GM21390 (cell line): ENCODE results near the gene PHAF1.

Experiments used
- ATAC-seq: cut with Tn5 transposase; IDR thresholded peaks from one replicate; pipeline ENCODE4 v1.9.1; 2021; ENCODE audit not compliant: unreplicated experiment

Gene PHAF1

DNA sequence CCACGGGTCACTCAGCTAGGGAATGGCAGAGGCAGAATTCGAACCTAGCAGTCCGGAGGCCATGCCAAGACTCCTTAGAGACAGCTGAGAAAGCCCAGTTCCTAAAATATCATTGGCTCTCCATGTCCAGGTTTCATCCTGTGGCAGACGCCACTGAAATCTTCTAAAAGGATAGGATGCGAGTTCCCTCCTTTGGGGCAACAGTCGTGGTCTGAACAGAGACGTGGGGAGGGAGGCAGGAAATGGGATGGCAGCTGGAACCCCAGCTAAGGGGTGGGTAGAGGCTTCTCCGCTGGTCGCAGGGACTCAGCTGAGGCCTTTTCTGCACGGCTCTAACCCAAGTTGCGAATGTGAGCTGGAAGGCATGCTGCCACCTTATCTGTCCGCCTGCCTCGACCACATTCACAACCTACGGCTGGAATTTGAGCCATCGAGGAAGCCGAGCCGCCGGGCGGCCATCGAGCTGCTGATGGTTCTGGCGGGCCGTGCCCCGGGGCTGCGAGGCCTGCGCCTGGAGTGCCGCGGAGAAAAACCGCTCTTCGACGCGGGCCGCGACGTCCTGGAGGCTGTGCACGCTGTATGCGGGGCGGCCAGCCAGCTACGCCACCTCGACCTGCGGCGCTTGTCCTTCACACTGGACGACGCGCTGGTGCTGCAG lies 52.9 kb downstream of the PHAF1 start:
- no peak for ATAC-seq

DNA sequence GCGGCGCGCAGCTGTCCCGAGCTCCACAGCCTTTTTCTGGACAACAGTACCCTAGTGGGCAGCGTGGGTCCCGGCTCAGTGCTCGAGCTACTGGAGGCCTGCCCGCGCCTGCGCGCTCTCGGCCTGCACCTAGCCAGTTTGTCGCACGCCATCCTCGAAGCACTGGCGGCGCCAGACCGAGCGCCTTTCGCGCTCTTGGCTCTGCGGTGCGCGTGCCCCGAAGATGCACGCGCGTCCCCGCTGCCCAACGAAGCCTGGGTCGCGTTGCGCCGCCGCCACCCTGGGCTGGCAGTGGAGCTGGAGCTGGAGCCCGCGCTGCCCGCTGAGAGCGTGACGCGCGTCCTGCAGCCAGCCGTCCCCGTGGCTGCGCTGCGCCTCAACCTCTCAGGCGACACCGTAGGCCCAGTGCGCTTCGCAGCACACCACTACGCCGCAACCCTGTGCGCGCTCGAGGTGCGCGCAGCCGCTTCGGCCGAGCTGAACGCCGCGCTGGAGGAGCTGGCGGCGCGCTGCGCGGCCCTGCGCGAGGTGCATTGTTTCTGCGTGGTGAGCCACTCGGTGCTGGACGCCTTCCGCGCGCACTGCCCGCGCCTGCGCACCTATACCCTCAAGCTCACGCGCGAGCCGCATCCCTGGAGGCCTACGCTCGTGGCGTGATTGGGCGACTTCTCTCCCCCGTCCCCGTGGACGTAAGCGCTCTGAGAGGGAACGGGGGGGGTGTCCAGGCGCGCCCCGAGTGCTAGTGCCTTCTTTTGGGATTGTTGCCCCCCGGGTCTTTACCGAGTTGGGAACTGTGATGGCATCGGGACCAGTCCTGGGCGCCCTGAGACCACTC lies 53.6 kb downstream of the PHAF1 start:
- ATAC-seq = no peak

DNA sequence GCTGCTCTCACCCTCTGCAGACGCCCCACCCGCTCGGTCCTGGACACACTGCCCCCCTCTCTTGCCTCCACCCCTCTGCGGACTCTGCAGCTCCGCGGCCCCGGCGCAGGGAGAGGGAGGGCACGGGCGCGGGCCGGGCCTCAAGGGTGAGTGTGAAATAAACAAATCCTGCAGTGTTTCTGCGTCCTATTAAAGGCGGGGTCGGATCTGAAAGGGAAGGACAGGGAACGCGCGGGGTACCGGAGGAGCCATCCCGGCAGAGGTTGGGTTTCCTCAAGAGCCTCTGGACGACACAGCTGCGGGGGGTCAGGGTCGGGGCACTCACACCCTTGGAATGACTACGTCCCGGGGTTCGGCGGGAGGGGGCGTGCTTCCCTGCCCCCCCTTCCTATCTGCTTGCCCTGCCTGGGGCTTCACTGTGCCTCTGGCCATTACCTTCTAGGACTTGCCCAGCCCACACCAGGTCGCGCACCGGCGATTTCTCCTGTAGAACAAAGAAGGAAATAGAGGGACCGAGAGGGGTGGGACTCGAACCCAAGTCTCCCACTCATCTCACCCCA lies 54.3 kb downstream of the PHAF1 start:
- no peak for ATAC-seq

DNA sequence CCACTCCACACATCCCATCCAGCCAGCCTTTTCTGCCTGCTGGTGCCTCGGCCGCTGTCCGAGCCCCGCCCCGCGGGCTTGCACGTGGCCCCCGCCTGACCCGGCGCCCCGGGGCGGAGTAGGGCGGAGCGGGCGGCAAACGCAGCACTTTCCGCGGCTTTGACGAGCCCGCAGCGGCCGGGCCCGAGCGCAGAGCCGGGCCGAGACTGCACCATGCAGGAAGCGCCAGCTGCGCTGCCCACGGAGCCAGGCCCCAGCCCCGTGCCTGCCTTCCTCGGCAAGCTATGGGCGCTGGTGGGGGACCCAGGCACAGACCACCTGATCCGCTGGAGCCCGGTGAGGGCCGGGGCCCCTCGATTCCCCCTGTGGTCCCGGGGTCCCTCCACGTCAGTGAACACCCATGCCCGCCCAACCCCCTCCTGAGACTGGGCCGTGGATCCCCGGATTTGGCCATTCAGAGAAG lies 54.9 kb downstream of the PHAF1 start, which contains the start of gene HSF4:
Gene HSF4 (plus strand): TSS at position 147 of the 463 bp plus-strand sequence. CDS start 67 bp downstream, at position 214.
- no peak for ATAC-seq

DNA sequence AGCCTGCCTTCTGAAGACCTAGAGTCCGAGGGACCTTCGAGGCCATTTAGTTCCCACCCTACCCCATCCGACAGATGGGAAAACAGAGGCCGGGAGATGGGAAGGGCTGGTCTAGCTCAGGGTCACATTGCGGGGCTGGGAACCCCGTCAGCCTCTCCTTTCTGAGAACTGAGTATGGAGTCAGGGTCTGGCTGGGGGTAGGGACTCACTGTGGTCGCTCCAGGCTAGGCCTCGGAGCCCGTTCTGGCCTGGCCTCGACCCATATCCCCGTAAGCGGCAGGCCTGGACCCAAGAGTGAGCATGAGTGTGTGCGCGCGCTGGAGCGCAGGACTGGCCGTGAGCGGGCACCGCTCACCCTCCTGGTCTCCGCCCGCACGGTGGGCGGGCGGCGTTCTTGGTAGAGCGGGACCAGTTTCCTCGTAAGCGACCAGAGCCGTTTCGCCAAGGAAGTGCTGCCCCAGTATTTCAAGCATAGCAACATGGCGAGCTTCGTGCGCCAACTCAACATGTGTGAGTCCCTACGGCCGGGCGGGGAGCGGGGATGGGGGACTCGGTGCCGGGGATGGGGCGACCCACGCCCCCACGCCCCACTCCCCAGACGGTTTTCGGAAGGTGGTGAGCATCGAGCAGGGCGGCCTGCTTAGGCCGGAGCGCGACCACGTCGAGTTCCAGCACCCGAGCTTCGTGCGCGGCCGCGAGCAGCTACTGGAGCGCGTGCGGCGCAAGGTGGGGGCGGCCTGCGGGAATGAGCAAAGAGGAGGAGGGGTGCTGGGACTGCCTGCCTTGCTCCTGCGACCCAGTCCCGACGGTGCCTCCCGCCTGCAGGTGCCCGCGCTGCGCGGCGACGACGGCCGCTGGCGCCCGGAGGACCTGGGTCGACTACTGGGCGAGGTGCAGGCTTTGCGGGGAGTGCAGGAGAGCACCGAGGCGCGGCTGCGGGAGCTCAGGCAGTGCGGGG lies 55.7 kb downstream of the PHAF1 start:
- ATAC-seq = no peak

DNA sequence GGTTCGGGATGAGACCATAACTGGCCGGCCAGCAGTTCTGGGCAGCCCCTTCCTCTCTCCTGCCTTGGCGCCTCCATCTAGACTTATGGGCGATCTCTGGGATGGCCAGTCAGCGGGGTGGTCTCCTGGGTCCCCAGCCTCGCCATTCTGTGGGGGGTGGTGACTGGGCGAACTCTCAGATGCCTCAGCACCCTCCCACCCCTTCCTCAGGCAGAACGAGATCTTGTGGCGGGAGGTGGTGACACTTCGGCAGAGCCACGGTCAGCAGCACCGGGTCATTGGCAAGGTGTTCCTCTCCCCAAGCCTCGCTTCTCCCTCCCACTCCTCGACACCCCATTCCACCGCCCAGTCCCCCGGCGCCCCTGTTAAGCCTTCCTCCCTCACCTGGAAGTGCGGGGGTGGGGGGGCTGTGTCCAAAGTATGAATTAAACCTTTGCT lies 56.4 kb downstream of the PHAF1 start:
- no peak for ATAC-seq

DNA sequence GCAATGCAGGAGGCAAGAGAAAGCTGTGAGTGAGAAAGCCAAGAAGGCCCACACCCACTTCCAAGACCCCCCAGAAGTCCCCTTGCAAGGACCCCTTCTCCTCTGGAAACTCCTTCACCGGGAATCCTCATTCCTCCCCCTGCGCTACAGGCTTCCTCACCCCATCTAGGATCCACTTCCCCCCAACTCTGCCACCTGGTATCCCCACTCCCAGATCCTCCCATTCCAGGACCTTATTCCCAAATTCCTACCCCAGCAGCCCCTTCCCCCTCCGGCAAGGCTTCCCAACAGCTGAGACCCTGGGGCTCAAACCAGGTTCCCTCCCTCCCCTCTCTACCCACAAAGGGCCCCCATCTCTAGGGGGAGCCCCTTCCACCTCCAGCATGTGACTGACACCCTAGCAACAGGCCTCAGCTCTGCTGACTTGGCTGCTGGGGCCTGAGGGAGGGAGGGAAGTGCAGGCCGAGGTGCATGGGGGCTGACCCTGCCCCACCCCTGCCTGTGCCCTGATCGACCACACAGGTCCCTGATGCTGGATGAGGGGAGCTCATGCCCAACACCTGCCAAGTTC lies 56.9 kb downstream of the PHAF1 start:
- no peak for ATAC-seq

DNA sequence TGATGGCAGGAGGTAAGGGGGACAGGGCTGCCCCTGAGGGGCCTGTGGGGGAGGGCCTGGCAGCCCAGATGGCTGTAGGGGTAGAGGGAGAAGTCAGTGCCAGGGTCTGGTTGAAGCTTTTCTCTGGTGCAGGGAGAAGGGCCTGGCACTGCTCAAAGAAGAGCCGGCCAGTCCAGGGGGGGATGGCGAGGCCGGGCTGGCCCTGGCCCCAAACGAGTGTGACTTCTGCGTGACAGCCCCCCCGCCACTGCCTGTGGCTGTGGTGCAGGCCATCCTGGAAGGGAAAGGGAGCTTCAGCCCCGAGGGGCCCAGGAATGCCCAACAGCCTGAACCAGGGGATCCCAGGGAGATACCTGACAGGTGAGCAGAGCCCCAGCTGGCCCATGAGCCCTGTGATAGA lies 57.8 kb downstream of the PHAF1 start:
- ATAC-seq = no peak

DNA sequence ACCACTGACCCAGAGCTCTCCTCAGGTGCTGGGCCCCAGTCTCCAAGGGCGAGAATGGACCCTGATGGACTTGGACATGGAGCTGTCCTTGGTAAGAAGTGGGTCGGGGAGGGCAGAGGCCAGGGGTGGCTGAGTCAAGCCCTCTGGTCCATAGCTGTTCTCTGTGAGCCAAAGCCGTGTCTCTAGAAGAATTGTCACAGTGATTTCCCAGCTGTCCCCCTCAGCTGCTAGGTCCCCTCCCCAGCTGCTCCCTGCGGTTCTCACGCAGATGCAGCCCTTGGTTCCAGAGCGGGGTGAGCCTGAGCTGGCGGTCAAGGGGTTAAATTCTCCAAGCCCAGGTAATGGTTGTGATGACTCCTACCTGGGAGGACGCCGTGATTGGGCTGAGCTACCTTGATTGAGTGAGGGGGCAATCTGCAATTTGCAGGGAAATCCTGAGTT lies 59.3 kb downstream of the PHAF1 start:
- ATAC-seq = no peak

DNA sequence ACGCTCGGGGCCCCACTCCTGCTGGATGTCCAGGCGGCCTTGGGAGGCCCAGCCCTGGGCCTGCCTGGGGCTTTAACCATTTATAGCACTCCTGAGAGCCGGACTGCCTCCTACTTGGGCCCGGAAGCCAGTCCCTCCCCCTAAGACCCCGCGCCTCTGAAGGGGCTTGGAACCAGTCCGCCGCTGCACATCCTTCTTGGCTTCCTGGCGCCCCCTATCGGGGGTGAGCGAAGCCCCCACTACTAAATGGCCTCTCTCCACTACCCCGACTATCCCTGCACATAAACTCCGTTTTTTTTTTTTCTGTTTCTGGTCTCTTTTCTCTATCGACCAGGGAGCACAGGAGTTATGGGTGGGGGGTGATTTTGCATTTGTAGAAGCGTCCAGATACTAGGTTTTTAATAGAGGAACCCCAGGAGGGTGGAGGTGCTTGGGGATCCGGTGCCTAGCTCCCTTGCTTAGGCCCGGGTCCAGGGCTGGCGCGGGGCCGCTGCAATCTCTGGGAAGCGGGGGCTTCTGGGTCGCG lies 60.0 kb downstream of the PHAF1 start:
- ATAC-seq = peak; percentile 14

DNA sequence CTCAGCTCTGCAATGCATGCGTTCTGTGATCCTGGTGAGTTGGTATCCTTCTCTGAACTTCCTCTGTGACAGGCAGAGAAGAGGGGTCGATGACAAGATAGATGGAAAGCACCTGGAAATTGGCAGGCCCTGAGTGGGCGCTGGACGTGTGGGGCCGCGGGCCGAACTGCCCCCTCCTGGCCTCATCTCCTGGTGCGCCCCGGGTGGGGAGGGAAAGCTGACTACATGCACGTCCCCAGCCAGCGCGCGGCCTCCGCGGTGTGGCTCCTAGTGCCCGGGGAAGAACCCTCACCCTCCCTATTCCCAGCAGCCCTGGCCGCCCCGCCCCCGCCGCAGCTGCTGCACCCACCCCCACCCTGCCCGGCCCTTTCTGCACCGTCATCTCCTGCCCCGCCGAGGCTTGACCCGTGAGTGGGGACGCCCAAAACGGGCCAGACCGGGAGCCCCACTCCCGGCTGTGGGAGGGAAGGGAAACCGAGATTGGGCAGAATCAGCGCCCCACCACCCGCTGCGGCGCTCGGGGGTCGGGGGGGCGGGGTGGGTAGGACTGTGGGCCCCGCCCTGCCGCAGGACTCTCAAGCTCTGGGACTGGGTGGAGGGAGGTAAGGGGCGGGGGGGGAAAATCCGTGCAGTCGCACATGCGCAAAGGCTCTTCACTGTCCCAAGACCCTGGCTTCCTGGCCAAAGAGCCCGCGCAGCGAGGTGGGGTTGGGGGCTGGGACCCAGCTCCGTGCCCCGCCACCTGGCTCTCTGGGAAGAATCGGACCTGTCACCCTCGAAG lies 60.6 kb downstream of the PHAF1 start, which contains the start of gene NOL3:
Gene NOL3 (plus strand): TSS at position 371 of the 781 bp plus-strand sequence.
- ATAC-seq = peak; percentile 40

DNA sequence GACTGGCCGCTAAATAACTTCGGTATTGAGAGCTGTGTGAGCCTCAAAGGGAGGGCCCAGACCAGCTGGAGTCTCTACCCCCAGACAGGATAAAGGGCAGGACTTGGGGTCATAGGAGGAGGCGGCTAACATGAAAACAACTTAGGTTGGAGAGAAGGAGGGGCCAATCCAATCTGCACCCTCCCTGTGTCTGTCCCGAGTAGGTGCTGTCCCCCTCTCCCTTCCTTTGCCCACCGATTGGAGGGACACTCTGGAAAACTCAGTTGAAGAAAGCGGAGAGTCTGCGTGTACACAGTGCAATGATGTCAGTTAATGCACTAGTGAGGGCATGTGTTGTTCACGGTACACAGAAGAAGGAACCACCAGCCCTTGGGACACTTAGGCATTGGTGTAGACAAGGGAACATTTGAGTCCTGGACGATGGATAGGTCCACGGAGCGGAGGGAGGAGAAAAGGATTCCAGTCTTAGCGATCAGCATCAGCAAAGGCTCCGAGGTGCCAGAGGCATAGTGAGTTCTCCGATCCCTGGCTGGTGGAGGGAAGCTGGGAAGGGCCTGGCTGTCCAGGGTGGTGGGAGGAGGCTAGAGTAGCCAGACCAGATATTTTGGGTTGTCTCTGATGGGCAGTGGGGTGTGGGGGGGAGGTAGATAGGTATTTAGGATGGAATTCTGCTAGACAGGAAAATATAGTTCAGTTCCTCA lies 61.4 kb downstream of the PHAF1 start:
- no peak for ATAC-seq

DNA sequence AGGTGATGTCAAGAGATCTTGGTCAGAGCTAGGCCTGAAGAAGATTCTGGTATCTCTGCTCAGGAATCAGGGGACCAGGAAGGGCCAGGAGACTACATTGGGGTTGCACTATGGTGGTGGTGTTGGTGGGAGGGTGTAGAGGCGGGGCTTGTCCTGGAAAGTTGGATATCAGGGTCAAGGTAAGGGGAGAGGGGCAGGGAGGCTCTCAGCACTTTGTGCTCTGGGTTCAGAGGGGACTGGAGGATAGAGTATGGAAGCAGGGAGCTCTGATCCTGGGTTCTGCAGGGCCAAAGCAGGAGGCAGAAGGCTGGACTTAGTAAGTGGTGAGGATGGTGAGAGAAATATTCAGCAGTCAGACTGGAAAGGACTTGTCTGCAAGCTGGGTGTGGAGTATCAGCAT lies 63.6 kb downstream of the PHAF1 start:
- no peak for ATAC-seq

DNA sequence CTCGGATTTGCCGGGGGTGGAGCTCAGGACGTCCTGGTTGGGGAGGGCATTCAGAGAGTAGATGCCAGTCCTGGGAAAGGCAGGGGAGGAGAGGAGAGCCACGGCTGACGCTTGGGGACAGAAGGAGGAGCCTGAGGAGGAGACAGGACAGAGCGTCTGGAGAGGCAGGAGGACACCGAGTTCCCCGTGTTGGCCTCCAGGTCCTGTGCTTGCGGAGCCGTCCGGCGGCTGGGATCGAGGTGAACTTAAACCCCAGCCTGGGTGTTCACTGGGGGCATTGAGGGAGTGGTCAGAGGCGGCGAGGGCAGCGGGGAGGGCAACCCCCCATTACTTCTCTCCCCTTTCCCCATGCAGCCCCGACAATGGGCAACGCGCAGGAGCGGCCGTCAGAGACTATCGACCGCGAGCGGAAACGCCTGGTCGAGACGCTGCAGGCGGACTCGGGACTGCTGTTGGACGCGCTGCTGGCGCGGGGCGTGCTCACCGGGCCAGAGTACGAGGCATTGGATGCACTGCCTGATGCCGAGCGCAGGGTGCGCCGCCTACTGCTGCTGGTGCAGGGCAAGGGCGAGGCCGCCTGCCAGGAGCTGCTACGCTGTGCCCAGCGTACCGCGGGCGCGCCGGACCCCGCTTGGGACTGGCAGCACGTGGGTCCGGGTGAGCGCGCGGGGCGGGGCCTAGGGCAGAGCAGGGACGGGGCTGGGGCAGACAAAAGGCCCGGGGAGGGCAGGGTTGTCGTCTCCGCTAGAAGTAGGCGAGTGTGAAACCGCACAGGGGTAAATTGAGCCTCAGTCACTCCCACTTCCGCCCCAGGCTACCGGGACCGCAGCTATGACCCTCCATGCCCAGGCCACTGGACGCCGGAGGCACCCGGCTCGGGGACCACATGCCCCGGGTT lies 64.3 kb downstream of the PHAF1 start:
- ATAC-seq = peak; percentile 38

DNA sequence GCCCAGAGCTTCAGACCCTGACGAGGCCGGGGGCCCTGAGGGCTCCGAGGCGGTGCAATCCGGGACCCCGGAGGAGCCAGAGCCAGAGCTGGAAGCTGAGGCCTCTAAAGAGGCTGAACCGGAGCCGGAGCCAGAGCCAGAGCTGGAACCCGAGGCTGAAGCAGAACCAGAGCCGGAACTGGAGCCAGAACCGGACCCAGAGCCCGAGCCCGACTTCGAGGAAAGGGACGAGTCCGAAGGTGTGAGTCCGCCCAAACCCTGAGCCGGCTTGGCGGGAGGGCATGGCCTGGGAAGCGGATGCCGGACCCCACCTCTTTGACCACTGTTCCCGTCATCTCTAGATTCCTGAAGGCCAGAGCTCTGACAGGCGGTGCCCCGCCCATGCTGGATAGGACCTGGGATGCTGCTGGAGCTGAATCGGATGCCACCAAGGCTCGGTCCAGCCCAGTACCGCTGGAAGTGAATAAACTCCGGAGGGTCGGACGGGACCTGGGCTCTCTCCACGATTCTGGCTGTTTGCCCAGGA lies 65.0 kb downstream of the PHAF1 start:
- no peak for ATAC-seq

DNA sequence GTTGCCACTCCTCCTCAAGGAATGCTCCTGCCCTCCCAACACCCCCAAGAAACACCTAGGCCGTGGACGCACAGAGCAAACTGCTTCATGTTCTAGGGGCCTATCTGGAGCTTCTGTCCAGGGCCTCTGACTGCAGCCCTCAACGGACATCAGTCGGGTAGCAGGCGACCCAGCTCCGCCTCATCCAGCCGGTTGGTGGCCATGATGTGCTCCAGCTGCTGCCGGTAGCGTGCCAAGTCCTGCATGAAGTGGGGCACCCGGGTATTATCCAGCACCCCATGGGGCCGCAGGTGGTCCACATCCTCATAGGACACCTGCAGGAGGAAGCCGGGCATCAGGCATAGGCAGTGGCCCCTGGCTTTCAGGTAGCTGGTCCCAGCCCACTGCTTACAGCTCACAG lies 66.9 kb downstream of the PHAF1 start:
- no peak for ATAC-seq
